HL-60 (cell line): Measurements from ENCODE around the gene HMG20A.
A peak's percentile ranks its signal among the peaks of the same experiment; 100 is the strongest.

Experiments
- DNase-seq, 2 experiments: peaks; one replicate each; pipeline ENCODE4 v3.0.0-alpha.2; 2010 to 2020; ENCODE audit warnings: low read depth in 1 of 2, low spot score in 1 of 2
- H3K27ac ChIP-seq: fragments of 250-450 bp; sonication (Bioruptor Pico); replicated peaks from 2 replicates; pipeline ENCODE4 v1.5.1; 2020; ENCODE audit warnings: mild to moderate bottlenecking, moderate library complexity
- H3K27me3 ChIP-seq: fragments of 250-450 bp; sonication (Bioruptor Pico); 2 replicates; pipeline ENCODE4 v1.5.1; 2021; ENCODE audit warnings: mild to moderate bottlenecking, moderate library complexity; ENCODE audit not compliant: insufficient read depth, poor library complexity, severe bottlenecking
- H3K4me3 ChIP-seq: replicated peaks from 2 replicates; pipeline ENCODE4 v1.5.1; 2011; ENCODE audit warnings: mild to moderate bottlenecking, control low read depth, low read length; ENCODE audit not compliant: insufficient read depth
- CTCF ChIP-seq: IDR thresholded peaks from one replicate; pipeline ENCODE4 v1.5.1; 2011; ENCODE audit warnings: low read length, control low read depth, inconsistent platforms; ENCODE audit not compliant: insufficient read depth
- GABPA ChIP-seq: IDR thresholded peaks from 2 replicates; pipeline ENCODE4 v1.6.1; 2012; ENCODE audit warnings: low read depth
- POLR2AphosphoS5 ChIP-seq: IDR thresholded peaks from 2 replicates; pipeline ENCODE4 v1.6.1; 2012; ENCODE audit warnings: low read depth
- SPI1 ChIP-seq: IDR thresholded peaks from 2 replicates; pipeline ENCODE4 v1.6.1; 2012; ENCODE audit warnings: low read depth, mild to moderate bottlenecking, borderline replicate concordance
- TF ChIP-seq, protein P1 (sequence below): IDR thresholded peaks from 2 replicates; pipeline ENCODE4 v1.6.1; 2012; ENCODE audit warnings: low read depth; ENCODE audit not compliant: insufficient replicate concordance

Gene HMG20A

DNA sequence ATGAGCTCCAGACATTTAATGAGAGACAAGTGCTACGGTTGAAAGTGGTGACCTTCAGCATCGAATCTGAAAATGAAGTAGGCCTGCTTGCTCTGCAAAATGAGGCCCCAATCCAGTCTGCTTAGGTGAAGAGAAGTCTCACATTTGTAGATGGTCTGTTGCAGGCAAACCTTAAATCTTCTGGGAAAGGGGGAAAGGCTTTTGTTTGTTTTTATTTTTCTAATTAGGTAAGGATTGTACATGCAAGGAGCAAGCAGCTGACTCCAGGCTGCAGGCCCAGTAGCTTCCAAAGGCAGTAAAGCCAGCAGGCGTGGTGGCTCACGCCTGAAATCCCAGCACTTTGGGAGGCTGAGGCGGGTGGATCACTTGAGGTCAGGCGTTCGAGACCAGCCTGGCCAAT lies 74.3 kb downstream of the HMG20A start:
- DNase-seq, result no peak
- no peak overlapping the region for H3K27ac ChIP-seq
- TF ChIP-seq, protein P1, sequence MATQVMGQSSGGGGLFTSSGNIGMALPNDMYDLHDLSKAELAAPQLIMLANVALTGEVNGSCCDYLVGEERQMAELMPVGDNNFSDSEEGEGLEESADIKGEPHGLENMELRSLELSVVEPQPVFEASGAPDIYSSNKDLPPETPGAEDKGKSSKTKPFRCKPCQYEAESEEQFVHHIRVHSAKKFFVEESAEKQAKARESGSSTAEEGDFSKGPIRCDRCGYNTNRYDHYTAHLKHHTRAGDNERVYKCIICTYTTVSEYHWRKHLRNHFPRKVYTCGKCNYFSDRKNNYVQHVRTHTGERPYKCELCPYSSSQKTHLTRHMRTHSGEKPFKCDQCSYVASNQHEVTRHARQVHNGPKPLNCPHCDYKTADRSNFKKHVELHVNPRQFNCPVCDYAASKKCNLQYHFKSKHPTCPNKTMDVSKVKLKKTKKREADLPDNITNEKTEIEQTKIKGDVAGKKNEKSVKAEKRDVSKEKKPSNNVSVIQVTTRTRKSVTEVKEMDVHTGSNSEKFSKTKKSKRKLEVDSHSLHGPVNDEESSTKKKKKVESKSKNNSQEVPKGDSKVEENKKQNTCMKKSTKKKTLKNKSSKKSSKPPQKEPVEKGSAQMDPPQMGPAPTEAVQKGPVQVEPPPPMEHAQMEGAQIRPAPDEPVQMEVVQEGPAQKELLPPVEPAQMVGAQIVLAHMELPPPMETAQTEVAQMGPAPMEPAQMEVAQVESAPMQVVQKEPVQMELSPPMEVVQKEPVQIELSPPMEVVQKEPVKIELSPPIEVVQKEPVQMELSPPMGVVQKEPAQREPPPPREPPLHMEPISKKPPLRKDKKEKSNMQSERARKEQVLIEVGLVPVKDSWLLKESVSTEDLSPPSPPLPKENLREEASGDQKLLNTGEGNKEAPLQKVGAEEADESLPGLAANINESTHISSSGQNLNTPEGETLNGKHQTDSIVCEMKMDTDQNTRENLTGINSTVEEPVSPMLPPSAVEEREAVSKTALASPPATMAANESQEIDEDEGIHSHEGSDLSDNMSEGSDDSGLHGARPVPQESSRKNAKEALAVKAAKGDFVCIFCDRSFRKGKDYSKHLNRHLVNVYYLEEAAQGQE, result no peak
- TF ChIP-seq CTCF, result no peak
- no peak for TF ChIP-seq GABPA
- TF ChIP-seq POLR2AphosphoS5, result no peak
- no peak for TF ChIP-seq SPI1
- H3K27me3 ChIP-seq, result no peaks in the 10 kb centered on the region
- no peak overlapping the region for H3K4me3 ChIP-seq

DNA sequence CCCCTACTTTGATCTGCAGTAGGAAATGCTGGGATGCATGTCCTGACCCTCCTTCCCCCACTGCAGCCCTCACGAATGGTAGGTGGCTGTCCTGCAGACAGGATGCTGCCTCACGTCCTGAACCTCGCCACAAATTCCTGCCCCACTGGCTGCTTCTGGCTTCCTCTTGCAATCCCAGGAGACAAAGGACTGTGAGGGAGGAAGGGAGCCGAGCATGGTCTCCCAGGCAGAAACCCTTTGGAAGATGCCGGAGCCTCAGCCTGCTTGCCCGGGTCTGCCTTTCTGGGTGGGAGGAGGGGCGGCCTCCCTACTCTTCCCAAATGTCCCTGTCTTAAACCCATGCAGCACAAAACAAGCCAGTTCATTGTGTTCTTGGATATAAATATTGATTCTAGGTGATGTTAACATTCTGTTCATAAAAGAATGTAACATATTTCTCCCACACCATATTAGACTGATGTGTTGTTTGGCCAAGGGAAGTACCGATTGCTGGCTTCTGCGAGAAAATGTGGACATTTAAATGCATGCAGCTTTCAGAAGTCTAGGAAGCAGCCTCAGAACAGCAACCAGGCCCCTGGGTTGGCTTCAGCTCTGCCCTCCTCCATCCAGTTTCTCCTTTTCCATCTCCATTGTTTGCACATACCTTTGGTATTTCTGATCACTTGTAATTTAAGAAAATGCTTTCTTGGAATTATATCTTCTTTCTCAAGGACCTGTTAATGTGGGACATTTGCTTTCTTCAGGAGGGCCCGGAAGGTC lies 75.3 kb downstream of the HMG20A start:
- no peak overlapping the region for H3K4me3 ChIP-seq
- DNase-seq, result no peak
- H3K27me3 ChIP-seq, result no peaks in the 10 kb centered on the region
- TF ChIP-seq POLR2AphosphoS5 (no peak), CTCF (no peak), SPI1 (no peak)
- no peak overlapping the region for H3K27ac ChIP-seq

DNA sequence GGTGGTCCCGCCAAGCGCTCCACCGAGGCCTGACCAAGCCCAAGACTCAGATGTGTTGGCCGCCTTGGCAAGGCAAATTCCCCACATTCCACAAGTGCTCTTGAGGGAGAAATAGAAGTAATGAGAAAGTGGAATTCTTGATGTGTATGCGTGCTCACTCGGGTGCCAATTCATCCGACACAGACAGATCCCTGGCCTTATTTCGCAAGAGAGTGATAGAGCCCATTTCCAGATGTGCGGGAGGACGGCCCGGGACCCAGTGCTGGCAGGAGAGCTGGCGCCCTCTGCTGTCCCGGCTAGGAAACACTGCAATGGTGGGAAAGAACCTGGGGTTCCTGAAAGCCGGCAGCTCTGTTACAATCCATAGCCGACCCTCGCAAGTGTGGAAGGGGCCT lies 76.0 kb downstream of the HMG20A start:
- no peak overlapping the region for H3K27ac ChIP-seq
- DNase-seq, result peak; percentile 64 to 80
- no peaks in the 10 kb centered on the region for H3K27me3 ChIP-seq
- no peak for TF ChIP-seq GABPA
- TF ChIP-seq SPI1, result no peak
- TF ChIP-seq CTCF, result peak; percentile 96
- no peak overlapping the region for H3K4me3 ChIP-seq

DNA sequence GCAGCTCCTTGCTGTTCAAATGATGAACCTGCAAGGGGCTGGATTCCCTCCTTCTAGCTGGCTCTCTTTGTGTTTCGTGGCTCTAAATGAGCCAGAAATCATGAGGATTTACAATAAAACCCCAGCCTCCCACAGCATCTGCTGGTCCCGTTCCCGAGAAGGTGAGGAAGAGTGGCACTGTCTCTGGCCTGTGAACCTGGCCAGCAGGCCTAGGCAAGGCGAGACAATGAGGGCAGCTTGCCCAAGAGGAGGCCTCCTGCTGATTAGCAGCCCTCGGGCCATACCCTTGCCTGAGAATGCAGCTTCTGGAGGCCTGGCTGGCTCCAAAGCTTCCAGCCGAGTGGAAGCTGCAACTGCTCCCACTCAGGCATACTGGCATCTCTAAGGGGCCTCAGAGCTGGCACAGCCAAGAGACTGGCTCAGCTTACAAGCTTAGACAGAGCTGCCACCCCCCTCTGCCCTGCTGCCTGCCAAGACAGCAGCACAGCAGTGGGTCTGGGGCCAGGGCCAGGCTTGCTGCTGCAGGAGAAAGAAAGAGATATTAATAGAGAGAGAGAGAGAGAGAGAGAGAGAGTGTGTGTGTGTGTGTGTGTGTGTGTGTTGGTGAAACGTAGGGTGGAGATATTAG lies 76.5 kb downstream of the HMG20A start:
- Histone ChIP-seq H3K27ac (no peak overlapping the region), H3K4me3 (no peak overlapping the region), H3K27me3 (no peaks in the 10 kb centered on the region)
- DNase-seq, result no peak
- TF ChIP-seq CTCF (no peak), SPI1 (no peak), POLR2AphosphoS5 (no peak), GABPA (no peak)
- TF ChIP-seq, protein P1, result no peak
